ENCODE results near the gene CENPA.
A peak's percentile ranks its signal among the peaks of the same experiment; 100 is the strongest.

CENPA gene

DNA sequence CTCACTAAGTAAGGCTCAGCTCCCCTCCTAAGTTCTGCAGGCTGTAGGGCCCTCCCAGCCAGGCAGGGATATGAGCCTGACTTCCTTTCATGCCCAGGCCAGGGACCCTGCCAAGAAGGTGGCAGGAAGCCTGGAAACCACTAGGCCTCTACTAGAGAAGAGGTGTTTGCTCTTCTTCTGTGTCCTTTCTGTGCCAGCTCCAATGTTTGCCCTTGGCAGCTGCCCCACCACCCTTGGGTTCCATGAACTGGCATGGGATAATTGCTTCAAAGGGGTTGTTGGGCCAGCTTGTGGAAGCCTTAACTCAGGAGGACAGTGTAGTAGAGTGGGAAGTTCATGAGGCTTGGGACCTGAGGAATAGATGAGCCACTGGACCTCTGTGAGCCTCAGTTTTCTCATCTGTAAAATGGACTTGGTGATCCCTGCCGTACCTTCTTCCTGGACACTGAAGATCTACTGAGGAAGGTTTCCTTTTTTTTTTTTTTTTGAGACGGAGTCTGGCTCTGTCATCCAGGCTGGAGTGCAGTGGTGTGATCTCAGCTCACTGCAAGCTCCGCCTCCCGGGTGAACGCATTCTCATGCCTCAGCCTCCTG lies 17.9 kb upstream of the CENPA start:
- no peak for TF ChIP-seq CTCF (conservative IDR thresholded peaks at IDR 0.05; ENCODE audit: control insufficient read depth, insufficient read depth, low read depth, low read length)
- no peak overlapping the region for H3K4me3 ChIP-seq (ENCODE audit: control insufficient read depth, low read depth, low read length)
- no peak for DNase-seq (ENCODE audit: low read depth)

GRCh38 chr2:26768759-26769088 lies 17.1 kb upstream of the CENPA start:
- no peak overlapping the region for H3K4me3 ChIP-seq (ENCODE audit: control insufficient read depth, low read depth, low read length)
- TF ChIP-seq CTCF (conservative IDR thresholded peaks at IDR 0.05; ENCODE audit: control insufficient read depth, insufficient read depth, low read depth, low read length), result no peak
- DNase-seq (ENCODE audit: low read depth), result no peak

GRCh38 chr2:26769089-26769761 lies 16.6 kb upstream of the CENPA start:
- no peak for TF ChIP-seq CTCF (conservative IDR thresholded peaks at IDR 0.05; ENCODE audit: control insufficient read depth, insufficient read depth, low read depth, low read length)
- no peak overlapping the region for H3K4me3 ChIP-seq (ENCODE audit: control insufficient read depth, low read depth, low read length)
- peak; percentile 83 for DNase-seq (ENCODE audit: low read depth)

GRCh38 chr2:26770986-26771586 lies 14.8 kb upstream of the CENPA start:
- TF ChIP-seq CTCF (conservative IDR thresholded peaks at IDR 0.05; ENCODE audit: control insufficient read depth, insufficient read depth, low read depth, low read length), result peak; percentile 36

GRCh38 chr2:26772064-26773001 lies 13.5 kb upstream of the CENPA start:
- H3K4me3 ChIP-seq (ENCODE audit: control insufficient read depth, low read depth, low read length), result no peak overlapping the region
- TF ChIP-seq CTCF (conservative IDR thresholded peaks at IDR 0.05; ENCODE audit: control insufficient read depth, insufficient read depth, low read depth, low read length), result no peak
- DNase-seq (ENCODE audit: low read depth), result peak; percentile 98

More at GRCh38 chr2:26770986-26771586, 14.8 kb upstream of the CENPA start:
- H3K4me3 ChIP-seq (ENCODE audit: control insufficient read depth, low read depth, low read length), result no peak overlapping the region
- peak; percentile 91 for DNase-seq (ENCODE audit: low read depth)

GRCh38 chr2:26776195-26776800 lies 9.6 kb upstream of the CENPA start:
- DNase-seq (ENCODE audit: low read depth), result no peak
- no peak overlapping the region for H3K4me3 ChIP-seq (ENCODE audit: control insufficient read depth, low read depth, low read length)
- TF ChIP-seq CTCF (conservative IDR thresholded peaks at IDR 0.05; ENCODE audit: control insufficient read depth, insufficient read depth, low read depth, low read length), result no peak

All from fibroblast of mammary gland (primary cell).